Left lung (tissue), 10 donors: ENCODE results near the gene CCR3. TPM values are rescaled to one million over a fixed set of nuclear protein-coding genes. Genes with fewer than 3 reads are reported as not detected.
A peak's percentile ranks its signal among the peaks of the same experiment; 100 is the strongest.

ENCODE experiments used
- ATAC-seq: fragments of 200-7000 bp; cut with Tn5 transposase; one replicate; pipeline ENCODE4 v1.9.1; 2020; ENCODE audit warnings: moderate library complexity
- DNase-seq, 4 donors: peaks; one replicate each; pipeline ENCODE4 v3.0.0-alpha.2; 2013 to 2020
- H3K27ac ChIP-seq, 2 donors: fragments of 200-600 bp; sonication (generic) in 1 of 2; one replicate each; pipeline versions ENCODE4 v1.5.0 to v1.8.0; 2020 to 2021
- H3K27me3 ChIP-seq, 2 donors: fragments of 200-600 bp; sonication (generic) in 1 of 2; one replicate each; pipeline versions ENCODE4 v1.5.0 to v1.8.0; 2020 to 2021
- H3K36me3 ChIP-seq, 2 donors: fragments of 200-600 bp; sonication (generic) in 1 of 2; one replicate each; pipeline versions ENCODE4 v1.5.0 to v1.8.0; 2020 to 2021
- H3K4me1 ChIP-seq, 2 donors: fragments of 200-600 bp; one replicate each; pipeline ENCODE4 v1.8.0; 2021
- H3K4me3 ChIP-seq, 2 donors: fragments of 200-600 bp; sonication (generic) in 1 of 2; one replicate each; pipeline versions ENCODE4 v1.5.0 to v1.8.0; 2020 to 2021; ENCODE audit warnings: mild to moderate bottlenecking in 1 of 2
- H3K9me3 ChIP-seq, 2 donors: fragments of 200-600 bp; sonication (generic) in 1 of 2; one replicate each; pipeline versions ENCODE4 v1.5.0 to v1.8.0; 2020 to 2021
- CTCF ChIP-seq, 2 donors: fragments of 200-600 bp; sonication (generic) in 1 of 2; IDR thresholded peaks; one replicate each; pipeline versions ENCODE4 v1.5.0 to v1.8.0; 2021; ENCODE audit warnings: antibody characterized with exemption in 2 of 2
- intact Hi-C, 2 donors: fragments of 100-400 bp; cut with DNase I; formaldehyde crosslinking; loops; one replicate each; pipeline versions ENCODE4 v1.11.2 to v1.14.2; 2022
- polyA plus RNA-seq, 6 donors: library from polyadenylated mRNA; unstranded; fragments of 120-200 nt; gene quantifications; one replicate each; pipeline ENCODE4 v1.2.1, GENCODE V29; 2013; ENCODE audit not compliant: insufficient read length in 6 of 6
- total RNA-seq, 2 donors: library from RNA; stranded (reverse); fragmentation: NEBNext Ultra II Directional; extraction: Animal tissue kit (Norgen Biotek cat#: 25700); gene quantifications; one replicate each; pipeline ENCODE4 v1.2.1, GENCODE V29; 2021
- donor health status: DM: no; HTN: yes; CAD: no.
- donor health status: DM: no; HTN: no; CAD: no.

The CCR3 gene
- total and polyA plus RNA-seq, 8 donors = 0.10 to 0.22 (median 0.20) TPM; not detected in 3

- no peak for TF ChIP-seq CTCF (IDR thresholded peaks at IDR 0.05)
- peaks cover 0 to 9% of the 10 kb centered on the region in 2 donors for H3K9me3 ChIP-seq
- DNase-seq (no peak), ATAC-seq (no peak)
- no peak overlapping the region for H3K4me3 ChIP-seq
- H3K27me3 ChIP-seq = no peaks in the 10 kb centered on the region
- intact Hi-C loops = no loop called here
- peaks cover 0 to 19% of the 10 kb centered on the region in 2 donors for H3K4me1 ChIP-seq
- peak overlapping the region in 1 of 2 donors; percentile 13 for H3K27ac ChIP-seq
- no peaks in the 10 kb centered on the region for H3K36me3 ChIP-seq
These were observed 40.4 kb downstream of the CCR3 start for GRCh38 chr3:46282696-46283095.

- DNase-seq (no peak), ATAC-seq (no peak)
- H3K9me3 ChIP-seq = peaks cover 0 to 7% of the 10 kb centered on the region in 2 donors
- intact Hi-C loops = no loop called here
- H3K4me1 ChIP-seq = peaks cover 0 to 17% of the 10 kb centered on the region in 2 donors
- no peaks in the 10 kb centered on the region for H3K27me3 ChIP-seq
- no peak for TF ChIP-seq CTCF (IDR thresholded peaks at IDR 0.05)
- H3K36me3 ChIP-seq = no peaks in the 10 kb centered on the region
- H3K27ac ChIP-seq = no peak overlapping the region
- H3K4me3 ChIP-seq = no peak overlapping the region
These were observed 41.7 kb downstream of the CCR3 start for GRCh38 chr3:46283881-46284450.

- no peak for TF ChIP-seq CTCF (IDR thresholded peaks at IDR 0.05)
- Histone ChIP-seq H3K27ac (peak overlapping the region in 1 of 2 donors; percentile 21), H3K36me3 (no peaks in the 10 kb centered on the region), H3K4me3 (no peak overlapping the region), H3K27me3 (no peaks in the 10 kb centered on the region), H3K4me1 (peaks cover 0 to 24% of the 10 kb centered on the region in 2 donors), H3K9me3 (no peaks in the 10 kb centered on the region)
- ATAC-seq (no peak), DNase-seq (no peak)
- intact Hi-C loops = no loop called here
These were observed 42.9 kb downstream of the CCR3 start for GRCh38 chr3:46284981-46285683.

- TF ChIP-seq CTCF (IDR thresholded peaks at IDR 0.05) = no peak
- ATAC-seq (no peak), DNase-seq (no peak)
- Histone ChIP-seq H3K27ac (no peak overlapping the region), H3K4me3 (no peak overlapping the region), H3K36me3 (no peaks in the 10 kb centered on the region), H3K4me1 (peaks cover 0 to 25% of the 10 kb centered on the region in 2 donors), H3K27me3 (no peaks in the 10 kb centered on the region), H3K9me3 (no peaks in the 10 kb centered on the region)
- intact Hi-C loops = no loop called here
These were observed 43.8 kb downstream of the CCR3 start for GRCh38 chr3:46285931-46286619.

GRCh38 chr3:46286947-46287565 lies 44.8 kb downstream of the CCR3 start:
- Histone ChIP-seq H3K4me1 (peaks cover 0 to 25% of the 10 kb centered on the region in 2 donors), H3K36me3 (no peaks in the 10 kb centered on the region), H3K27ac (no peak overlapping the region), H3K4me3 (no peak overlapping the region), H3K9me3 (no peaks in the 10 kb centered on the region), H3K27me3 (no peaks in the 10 kb centered on the region)
- no peak for TF ChIP-seq CTCF (IDR thresholded peaks at IDR 0.05)
- no peak for DNase-seq
- intact Hi-C loops = no loop called here
- no peak for ATAC-seq
